TTC549 (cell line): ENCODE data around the gene OR5K1.

Experiments used
- FAIRE-seq: peaks from 2 replicates; lab custom pipeline; 2012; peaks lifted over from hg19 to GRCh38; lab: Jason Lieb, UNC

Gene OR5K1

GRCh38 chr3:98514948-98515347, 51.9 kb downstream of the OR5K1 start:
- no peak for FAIRE-seq

GRCh38 chr3:98518816-98519215, 55.8 kb downstream of the OR5K1 start:
- no peak for FAIRE-seq

GRCh38 chr3:98519351-98519750, 56.4 kb downstream of the OR5K1 start:
- FAIRE-seq = no peak

GRCh38 chr3:98521897-98522543, 59.0 kb downstream of the OR5K1 start:
- FAIRE-seq = no peak
